Measurements from ENCODE around the gene CLIP3.
"Not testable (repeated sequence)": the region's sequence is repeated elsewhere in the genome, so short reads cannot be mapped to it uniquely, and the experiment has no call there.

CLIP3 gene

GRCh38 chr19:36046443-36047050 lies 13.9 kb upstream of the CLIP3 start:
- no peak for DNase-seq

GRCh38 chr19:36043952-36044351 lies 11.3 kb upstream of the CLIP3 start:
- no peak for DNase-seq

GRCh38 chr19:36041831-36042230 lies 9.2 kb upstream of the CLIP3 start:
- peak; percentile 52 to 61 (median 61) for DNase-seq

GRCh38 chr19:36041092-36041491 lies 8.4 kb upstream of the CLIP3 start:
- not testable (repeated sequence) for DNase-seq

- DNase-seq = no peak
Measured at GRCh38 chr19:36040495-36040894, 7.8 kb upstream of the CLIP3 start.

- no peak for DNase-seq
Measured at GRCh38 chr19:36031308-36031707, 1.4 kb downstream of the CLIP3 start.

- DNase-seq = peak; percentile 39 to 55 (median 55)
Measured at GRCh38 chr19:36030264-36031148, 2.2 kb downstream of the CLIP3 start.

GRCh38 chr19:36028313-36029041 lies 4.2 kb downstream of the CLIP3 start:
- DNase-seq = no peak

GRCh38 chr19:36027696-36028095 lies 5.0 kb downstream of the CLIP3 start:
- no peak for DNase-seq

GRCh38 chr19:36026091-36026876 lies 6.4 kb downstream of the CLIP3 start:
- DNase-seq = no peak

GRCh38 chr19:36025541-36025940 lies 7.1 kb downstream of the CLIP3 start:
- DNase-seq = no peak

GRCh38 chr19:36023432-36023831 lies 9.2 kb downstream of the CLIP3 start:
- no peak for DNase-seq

GRCh38 chr19:36019061-36019670 lies 13.5 kb downstream of the CLIP3 start:
- no peak for DNase-seq

GRCh38 chr19:36014012-36014924 lies 18.4 kb downstream of the CLIP3 start, which contains the start of gene ALKBH6:
Gene ALKBH6 (minus strand): TSS chr19:36014213. CDS start chr19:36013397, 816 bp downstream.
- peak; percentile 100 for DNase-seq

GRCh38 chr19:36013280-36014011 lies 19.2 kb downstream of the CLIP3 start:
- no peak for DNase-seq

GRCh38 chr19:36010402-36010801 lies 22.3 kb downstream of the CLIP3 start:
- no peak for DNase-seq

- DNase-seq = no peak
Measured at GRCh38 chr19:36009633-36010379, 22.9 kb downstream of the CLIP3 start.

- DNase-seq = peak; percentile 56 to 81 (median 68)
Measured at GRCh38 chr19:36009220-36009619, 23.5 kb downstream of the CLIP3 start.

GRCh38 chr19:36008336-36008978 lies 24.2 kb downstream of the CLIP3 start, which contains the start of gene SYNE4:
Gene SYNE4 (minus strand): TSS chr19:36008813. CDS start chr19:36008681, 132 bp downstream.
- DNase-seq = no peak

All from suppressor macrophage treated with lipopolysaccharide for 1 hour (primary cell).